Keratinocyte (primary cell): ENCODE data around the gene OR13H1. TPM values are rescaled to one million over a fixed set of nuclear protein-coding genes. Genes with fewer than 3 reads are reported as not detected.

Source experiments
- DNase-seq: peaks from one replicate; pipeline ENCODE4 v3.0.0-alpha.2; 2011; ENCODE audit warnings: low read depth, missing footprints, low spot score
- FAIRE-seq: peaks from 2 replicates; lab custom pipeline; 2011; peaks lifted over from hg19 to GRCh38; lab: Jason Lieb, UNC
- H2AFZ ChIP-seq: 2 replicates; pipeline ENCODE4 v1.6.0; 2012; ENCODE audit warnings: low read length, control low read depth, inconsistent platforms; ENCODE audit not compliant: control insufficient read depth
- H3K27ac ChIP-seq: 2 replicates; pipeline ENCODE4 v1.5.1; 2011; ENCODE audit warnings: low read length; ENCODE audit not compliant: control insufficient read depth, insufficient read depth
- H3K27me3 ChIP-seq: 3 replicates; pipeline ENCODE4 v1.6.0; 2011; ENCODE audit warnings: low read length; ENCODE audit not compliant: control insufficient read depth, insufficient read depth; ENCODE audit errors: extremely low read depth
- H3K36me3 ChIP-seq, 2 experiments: 2 replicates in 1 of 2; 3 replicates in 1 of 2; pipeline ENCODE4 v1.5.1; 2011; ENCODE audit warnings: low read length in 2 of 2, mild to moderate bottlenecking in 1 of 2; ENCODE audit not compliant: control insufficient read depth in 2 of 2, insufficient read depth in 2 of 2; ENCODE audit errors: extremely low read depth in 1 of 2
- H3K4me1 ChIP-seq: 3 replicates; pipeline ENCODE4 v1.5.1; 2011; ENCODE audit warnings: low read length; ENCODE audit not compliant: control insufficient read depth, insufficient read depth; ENCODE audit errors: extremely low read depth
- H3K4me2 ChIP-seq: 3 replicates; pipeline ENCODE4 v1.6.0; 2011; ENCODE audit warnings: low read depth, low read length; ENCODE audit not compliant: control insufficient read depth, insufficient read depth; ENCODE audit errors: extremely low read depth
- H3K4me3 ChIP-seq, 3 experiments: fragments of 200-600 bp in 1 of 3; sonication (generic) in 1 of 3; 2 replicates in 2 of 3; 3 replicates in 1 of 3; pipeline ENCODE4 v1.5.1; 2011 to 2016; ENCODE audit warnings: low read length in 3 of 3, mild to moderate bottlenecking in 3 of 3, control low read depth in 2 of 3, inconsistent platforms in 1 of 3, low read depth in 1 of 3, mixed read lengths in 1 of 3, mixed run types in 1 of 3, moderate library complexity in 1 of 3; ENCODE audit not compliant: control insufficient read depth in 2 of 3, insufficient read depth in 2 of 3; ENCODE audit errors: extremely low read depth in 1 of 3
- H3K79me2 ChIP-seq: 2 replicates; pipeline ENCODE4 v1.6.0; 2012; ENCODE audit warnings: low read length; ENCODE audit not compliant: control insufficient read depth, insufficient read depth
- H3K9ac ChIP-seq: 3 replicates; pipeline ENCODE4 v1.6.0; 2011; ENCODE audit warnings: low read length; ENCODE audit not compliant: control insufficient read depth, insufficient read depth; ENCODE audit errors: extremely low read depth
- H3K9me1 ChIP-seq: 3 replicates; pipeline ENCODE4 v1.6.0; 2011; ENCODE audit warnings: low read length; ENCODE audit not compliant: control insufficient read depth, insufficient read depth; ENCODE audit errors: extremely low read depth
- H3K9me3 ChIP-seq: 2 replicates; pipeline ENCODE4 v1.5.1; 2012; ENCODE audit warnings: low read depth, low read length; ENCODE audit not compliant: control insufficient read depth
- H4K20me1 ChIP-seq: 3 replicates; pipeline ENCODE4 v1.6.0; 2011; ENCODE audit warnings: low read length; ENCODE audit not compliant: control insufficient read depth, insufficient read depth; ENCODE audit errors: extremely low read depth
- CTCF ChIP-seq, 3 experiments: IDR thresholded peaks in 1 of 3; conservative IDR thresholded peaks in 1 of 3; optimal IDR thresholded peaks in 1 of 3; 2 replicates in 2 of 3; 3 replicates in 1 of 3; pipeline versions ENCODE3 to v1.5.1; 2011; ENCODE audit warnings: low read length in 3 of 3, mild to moderate bottlenecking in 3 of 3, moderate library complexity in 2 of 3, control low read depth in 1 of 3, inconsistent platforms in 1 of 3; ENCODE audit not compliant: insufficient read depth in 2 of 3; ENCODE audit errors: extremely low read depth in 1 of 3
- EZH2 ChIP-seq: IDR thresholded peaks from one replicate; pipeline ENCODE4 v1.6.1; 2012; ENCODE audit warnings: inconsistent platforms, mild to moderate bottlenecking, low read length, moderate library complexity
- dilution Hi-C: fragments of 300-500 bp; cut with MboI; formaldehyde crosslinking; loops from one replicate; pipeline ENCODE4 v1.7.0; 2020; ENCODE audit warnings: low sequenced_read_pairs; ENCODE audit not compliant: extremely low pct_ligation_motif_present
- polyA plus RNA-seq, 5 experiments: library from polyadenylated mRNA; depleted of rRNA in 3 of 5; stranded (reverse) in 3 of 5; stranded (forward) in 1 of 5; unstranded in 1 of 5; fragments of >200 nt; gene quantifications; 1 replicate in 1 of 5; 2 replicates in 3 of 5; 3 replicates in 1 of 5; pipeline versions ENCODE4 v1.2.1 to v1.2.3, GENCODE V29; 2011 to 2012; ENCODE audit warnings: missing spikeins in 2 of 5, low read depth in 1 of 5, low replicate concordance in 1 of 5

OR13H1 gene
- polyA plus RNA-seq, 1 donor (not counting 4 experiments of a cell fraction or from before 2014, with no cell fraction given) = not detected

GRCh38 chrX:131565909-131566308, 22.0 kb downstream of the OR13H1 start:
- no peak for FAIRE-seq
- H3K9me3 ChIP-seq = no peaks in the 10 kb centered on the region
- dilution Hi-C loops = no loop called here
- H3K9ac ChIP-seq = no peak overlapping the region
- no peaks in the 10 kb centered on the region for H3K79me2 ChIP-seq
- H3K4me2 ChIP-seq = no peak overlapping the region
- H2AFZ ChIP-seq = no peak overlapping the region
- DNase-seq = no peak
- H3K4me1 ChIP-seq = no peaks in the 10 kb centered on the region
- H3K27me3 ChIP-seq = no peaks in the 10 kb centered on the region
- H3K36me3 ChIP-seq = no peaks in the 10 kb centered on the region
- no peaks in the 10 kb centered on the region for H4K20me1 ChIP-seq
- H3K27ac ChIP-seq = no peak overlapping the region
- H3K9me1 ChIP-seq = no peaks in the 10 kb centered on the region
- TF ChIP-seq EZH2 = no peak
- TF ChIP-seq CTCF (optimal IDR thresholded peaks at IDR 0.05 in 1 of 3, IDR thresholded peaks at IDR 0.05 in 1 of 3, conservative IDR thresholded peaks at IDR 0.05 in 1 of 3; ENCODE audit: extremely low read depth in 1 of 3, insufficient read depth in 2 of 3, low read length in 3 of 3) = no peak
- H3K4me3 ChIP-seq = no peak overlapping the region

DNA sequence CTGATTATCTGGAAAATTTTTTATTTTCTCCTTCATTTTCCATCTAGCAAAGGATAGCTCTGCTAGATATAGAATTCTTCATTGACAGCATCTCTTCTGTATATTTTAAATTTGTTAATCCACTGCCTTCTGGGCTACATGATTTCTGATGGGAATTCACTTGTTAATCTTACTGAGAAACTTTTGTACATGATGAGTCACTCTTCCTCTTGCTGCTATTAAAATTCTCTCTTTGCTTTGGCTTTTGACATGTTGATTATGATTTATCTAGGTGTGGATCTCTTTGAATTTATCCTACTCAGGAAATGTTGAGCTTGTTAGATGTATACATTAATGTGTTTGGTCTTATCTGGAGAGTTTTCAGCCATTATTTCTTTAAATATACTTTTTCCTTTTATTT, 27.5 kb downstream of the OR13H1 start:
- no peaks in the 10 kb centered on the region for H3K9me1 ChIP-seq
- dilution Hi-C loops = no loop called here
- H4K20me1 ChIP-seq = no peaks in the 10 kb centered on the region
- no peaks in the 10 kb centered on the region for H3K4me1 ChIP-seq
- no peak for TF ChIP-seq CTCF (optimal IDR thresholded peaks at IDR 0.05 in 1 of 3, IDR thresholded peaks at IDR 0.05 in 1 of 3, conservative IDR thresholded peaks at IDR 0.05 in 1 of 3; ENCODE audit: extremely low read depth in 1 of 3, insufficient read depth in 2 of 3, low read length in 3 of 3)
- no peak for TF ChIP-seq EZH2
- no peak for DNase-seq
- H3K9me3 ChIP-seq = no peaks in the 10 kb centered on the region
- no peaks in the 10 kb centered on the region for H3K36me3 ChIP-seq
- no peak overlapping the region for H3K4me3 ChIP-seq
- H3K4me2 ChIP-seq = no peak overlapping the region
- H3K27me3 ChIP-seq = no peaks in the 10 kb centered on the region
- H3K9ac ChIP-seq = no peak overlapping the region
- no peak overlapping the region for H2AFZ ChIP-seq
- H3K27ac ChIP-seq = no peak overlapping the region
- H3K79me2 ChIP-seq = no peaks in the 10 kb centered on the region
- FAIRE-seq = no peak
